ENCODE data around the gene ID3. TPM values are rescaled to one million over a fixed set of nuclear protein-coding genes. Genes with fewer than 3 reads are reported as not detected.

Gene ID3
- total RNA-seq, 1 donor from 2014 or later, result 40.9 TPM

GRCh38 chr1:23521588-23521987, 37.7 kb downstream of the ID3 start:
- Mint-ChIP-seq H3K36me3 (ENCODE audit: low read depth) (peaks cover 8% of the 10 kb centered on the region), H3K27ac (ENCODE audit: unreplicated experiment) (no peak overlapping the region), H3K4me3 (no peak overlapping the region), H3K4me1 (peaks cover 13% of the 10 kb centered on the region), H3K27me3 (ENCODE audit: low read depth) (no peaks in the 10 kb centered on the region), H3K9me3 (no peaks in the 10 kb centered on the region)
- TF ChIP-seq CTCF (conservative IDR thresholded peaks at IDR 0.05), result no peak
- no peak for DNase-seq (ENCODE audit: low read depth, low spot score)

- peaks cover 8% of the 10 kb centered on the region for H3K36me3 Mint-ChIP-seq (ENCODE audit: low read depth)
- no peaks in the 10 kb centered on the region for H3K27me3 Mint-ChIP-seq (ENCODE audit: low read depth)
- TF ChIP-seq CTCF (conservative IDR thresholded peaks at IDR 0.05), result no peak
- no peak for DNase-seq (ENCODE audit: low read depth, low spot score)
- H3K27ac Mint-ChIP-seq (ENCODE audit: unreplicated experiment), result no peak overlapping the region
- no peak overlapping the region for H3K4me3 Mint-ChIP-seq
- no peaks in the 10 kb centered on the region for H3K9me3 Mint-ChIP-seq
- H3K4me1 Mint-ChIP-seq, result no peaks in the 10 kb centered on the region
Measured at GRCh38 chr1:23517581-23517980, 41.7 kb downstream of the ID3 start.

GRCh38 chr1:23515905-23516304, 43.4 kb downstream of the ID3 start:
- H3K4me1 Mint-ChIP-seq, result no peaks in the 10 kb centered on the region
- no peak for DNase-seq (ENCODE audit: low read depth, low spot score)
- H3K27me3 Mint-ChIP-seq (ENCODE audit: low read depth), result no peaks in the 10 kb centered on the region
- H3K27ac Mint-ChIP-seq (ENCODE audit: unreplicated experiment), result no peak overlapping the region
- no peaks in the 10 kb centered on the region for H3K36me3 Mint-ChIP-seq (ENCODE audit: low read depth)
- TF ChIP-seq CTCF (conservative IDR thresholded peaks at IDR 0.05), result no peak
- no peaks in the 10 kb centered on the region for H3K9me3 Mint-ChIP-seq
- no peak overlapping the region for H3K4me3 Mint-ChIP-seq

- no peaks in the 10 kb centered on the region for H3K36me3 Mint-ChIP-seq (ENCODE audit: low read depth)
- H3K4me1 Mint-ChIP-seq, result no peaks in the 10 kb centered on the region
- no peak overlapping the region for H3K4me3 Mint-ChIP-seq
- peak overlapping the region; percentile 81 for H3K27ac Mint-ChIP-seq (ENCODE audit: unreplicated experiment)
- TF ChIP-seq CTCF (conservative IDR thresholded peaks at IDR 0.05), result no peak
- no peaks in the 10 kb centered on the region for H3K27me3 Mint-ChIP-seq (ENCODE audit: low read depth)
- H3K9me3 Mint-ChIP-seq, result no peaks in the 10 kb centered on the region
- no peak for DNase-seq (ENCODE audit: low read depth, low spot score)
Measured at GRCh38 chr1:23514111-23514679, 45.1 kb downstream of the ID3 start.

GRCh38 chr1:23509896-23510295, 49.4 kb downstream of the ID3 start:
- Mint-ChIP-seq H3K36me3 (ENCODE audit: low read depth) (no peaks in the 10 kb centered on the region), H3K27me3 (ENCODE audit: low read depth) (no peaks in the 10 kb centered on the region), H3K9me3 (no peaks in the 10 kb centered on the region), H3K4me3 (no peak overlapping the region), H3K27ac (ENCODE audit: unreplicated experiment) (no peak overlapping the region), H3K4me1 (peaks cover 3% of the 10 kb centered on the region)
- TF ChIP-seq CTCF (conservative IDR thresholded peaks at IDR 0.05), result no peak
- no peak for DNase-seq (ENCODE audit: low read depth, low spot score)

Other genes starting within 250 kb of the ID3 start
- 293 and 305 TPM in 2 replicates for gene HNRNPR, start 215.2 kb downstream of the ID3 start, total RNA-seq
- gene ZNF436, start 189.7 kb downstream of the ID3 start, total RNA-seq, result 9.2 and 10.0 TPM in 2 replicates
- gene TCEA3, start 134.8 kb downstream of the ID3 start, total RNA-seq, result 1.2 and 1.5 TPM in 2 replicates
- 45.5 and 45.8 TPM in 2 replicates for gene ASAP3, start 75.3 kb downstream of the ID3 start, total RNA-seq
- 23.5 and 23.7 TPM in 2 replicates for gene E2F2, start 28.3 kb downstream of the ID3 start, total RNA-seq
- 1,184 and 1,252 TPM in 2 replicates for gene RPL11, start 132.3 kb upstream of the ID3 start, total RNA-seq
- gene ELOA, start 184.0 kb upstream of the ID3 start, total RNA-seq, result 43.1 and 45.8 TPM in 2 replicates
- 54.8 and 57.5 TPM in 2 replicates for gene PITHD1, start 218.9 kb upstream of the ID3 start, total RNA-seq
- gene LYPLA2, start 231.6 kb upstream of the ID3 start, total RNA-seq, result 88.9 and 89.6 TPM in 2 replicates
- 47.1 and 47.2 TPM in 2 replicates for gene GALE, start 241.3 kb upstream of the ID3 start, total RNA-seq

Data from neural crest cell (in vitro differentiated cells).